K562 (cell line): ENCODE results near the gene FAM186B. TPM values are rescaled to one million over a fixed set of nuclear protein-coding genes. Genes with fewer than 3 reads are reported as not detected.

Experiments
- ATAC-seq: fragments of 200-7000 bp; cut with Tn5 transposase; 3 replicates; pipeline ENCODE4 v1.9.1; 2020; ENCODE audit warnings: moderate library complexity
- BruUV-seq: library from RNA; stranded (reverse); fragments of 400-500 nt; replicated peaks from 2 replicates; lab custom pipeline; 2021; lab: Mats Ljungman, UMichigan
- CTCF ChIA-PET: fragments of 300-600 bp; formaldehyde crosslinking; extraction: SDS; loops from one replicate; lab custom pipeline; 2021; ENCODE audit warnings: low intra/inter-chr PET ratio; lab: Yijun Ruan, JAX
- POLR2A ChIA-PET: fragments of 300-600, 350-650 bp; sonication (Branson Sonifier 250); formaldehyde crosslinking; extraction: SDS; loops from one replicate; lab custom pipeline; 2021; ENCODE audit warnings: antibody characterized with exemption, inconsistent platforms; lab: Yijun Ruan, JAX
- DNase-seq, 4 experiments: peaks; one replicate each; pipeline versions ENCODE4 v3.0.0 to v3.0.0-alpha.2; 2011 to 2018; ENCODE audit warnings: low spot score in 3 of 4, mixed read lengths in 3 of 4; ENCODE audit errors: extremely low read depth in 1 of 4
- FAIRE-seq: peaks from 2 replicates; lab custom pipeline; 2011; peaks lifted over from hg19 to GRCh38; lab: Jason Lieb, UNC
- H2AFZ ChIP-seq: 2 replicates; pipeline ENCODE4 v1.6.0; 2011; ENCODE audit warnings: low read depth, low read length, control low read depth, inconsistent platforms
- H3K27ac ChIP-seq: fragments of 200-600 bp; 3 replicates; pipeline ENCODE4 v1.8.0; 2011; ENCODE audit warnings: low read depth, mild to moderate bottlenecking, control low read depth, inconsistent platforms, low read length, moderate library complexity, mixed read lengths; ENCODE audit errors: extremely low read depth
- H3K27me3 ChIP-seq, 2 experiments: fragments of 300-600 bp in 1 of 2; 2 replicates in 1 of 2; 3 replicates in 1 of 2; pipeline versions ENCODE4 v1.6.0 to v1.8.0; 2011; ENCODE audit warnings: inconsistent platforms in 2 of 2, low read length in 2 of 2, mild to moderate bottlenecking in 1 of 2, mixed read lengths in 1 of 2, moderate library complexity in 1 of 2; ENCODE audit not compliant: control insufficient read depth in 2 of 2, insufficient read depth in 2 of 2
- H3K36me3 ChIP-seq: fragments of 300-600 bp; 3 replicates; pipeline ENCODE4 v1.8.0; 2011; ENCODE audit warnings: mild to moderate bottlenecking, low read length, inconsistent platforms; ENCODE audit not compliant: control insufficient read depth, insufficient read depth
- H3K4me1 ChIP-seq, 2 experiments: fragments of 200-600 bp in 1 of 2; replicated peaks in 1 of 2; 2 replicates in 1 of 2; 3 replicates in 1 of 2; pipeline versions ENCODE4 v1.5.1 to v1.8.0; 2011; ENCODE audit warnings: inconsistent platforms in 2 of 2, low read length in 2 of 2, mild to moderate bottlenecking in 1 of 2, mixed read lengths in 1 of 2, moderate library complexity in 1 of 2; ENCODE audit not compliant: control insufficient read depth in 2 of 2, insufficient read depth in 2 of 2
- H3K4me2 ChIP-seq: 2 replicates; pipeline ENCODE4 v1.6.1; 2011; ENCODE audit warnings: low read length, control low read depth, inconsistent platforms, mixed read lengths; ENCODE audit not compliant: insufficient read depth
- H3K4me3 ChIP-seq: fragments of 200-600 bp; sonication (generic), shearing (Covaris generic); 2 replicates; pipeline ENCODE4 v1.5.1; 2016; ENCODE audit warnings: control low read depth, inconsistent platforms
- H3K79me2 ChIP-seq: fragments of 200-600 bp; 3 replicates; pipeline ENCODE4 v1.8.0; 2011; ENCODE audit warnings: low read length, inconsistent platforms; ENCODE audit not compliant: control insufficient read depth, insufficient read depth
- H3K9ac ChIP-seq, 2 experiments: 2 replicates each; pipeline versions ENCODE4 v1.6.0 to v1.6.1; 2011; ENCODE audit warnings: low read depth in 2 of 2, low read length in 2 of 2, control low read depth in 1 of 2, inconsistent platforms in 1 of 2, mild to moderate bottlenecking in 1 of 2, mixed read lengths in 1 of 2; ENCODE audit not compliant: insufficient read depth in 1 of 2
- H3K9me1 ChIP-seq: one replicate; pipeline ENCODE4 v1.6.0; 2011; ENCODE audit warnings: inconsistent platforms, mild to moderate bottlenecking, low read length, moderate library complexity; ENCODE audit not compliant: control insufficient read depth, insufficient read depth
- H3K9me3 ChIP-seq: replicated peaks from 2 replicates; pipeline ENCODE4 v1.5.1; 2011; ENCODE audit warnings: low read depth, low read length, inconsistent platforms; ENCODE audit not compliant: control insufficient read depth, insufficient read depth
- H4K20me1 ChIP-seq: replicated peaks from 2 replicates; pipeline ENCODE4 v1.6.1; 2011; ENCODE audit warnings: low read length, inconsistent platforms, mixed read lengths; ENCODE audit not compliant: control insufficient read depth, insufficient read depth
- BRD4 ChIP-seq: fragments of 200-600 bp; sonication (generic); IDR thresholded peaks from 2 replicates; pipeline ENCODE4 v1.6.1; 2017; ENCODE audit warnings: inconsistent platforms
- CREBBP ChIP-seq: IDR thresholded peaks from one replicate; pipeline ENCODE4 v1.6.1; 2012; ENCODE audit warnings: low read depth, mild to moderate bottlenecking, control low read depth, inconsistent platforms, low read length
- CXXC5 ChIP-seq: fragments of 250-450 bp; sonication (Bioruptor Pico); IDR thresholded peaks from 2 replicates; pipeline ENCODE4 v1.8.0; 2022; ENCODE audit warnings: inconsistent platforms, mild to moderate bottlenecking, moderate library complexity
- KLF1 ChIP-seq: fragments of 450-650 bp; IDR thresholded peaks from 2 replicates; pipeline ENCODE4 v1.6.1; 2016; ENCODE audit warnings: missing genetic modification characterization, missing compliant biosample characterization
- NR2C1 ChIP-seq, 2 experiments: fragments of 450-650 bp; IDR thresholded peaks; 2 replicates each; pipeline ENCODE4 v1.6.1; 2017; ENCODE audit warnings: mild to moderate bottlenecking in 2 of 2, antibody characterized with exemption in 1 of 2, inconsistent platforms in 1 of 2, missing compliant biosample characterization in 1 of 2, missing genetic modification characterization in 1 of 2
- RBM15 ChIP-seq: fragments of 200-400 bp; formaldehyde crosslinking; IDR thresholded peaks from 2 replicates; pipeline ENCODE4 v1.6.1; 2018; ENCODE audit warnings: mild to moderate bottlenecking, low read length, moderate library complexity; ENCODE audit not compliant: insufficient read depth
- TARDBP ChIP-seq: fragments of 450-650 bp; IDR thresholded peaks from 2 replicates; pipeline ENCODE4 v1.6.1; 2016
- ZNF217 ChIP-seq: sonication (generic); formaldehyde crosslinking; IDR thresholded peaks from 2 replicates; pipeline ENCODE4 v1.8.0; 2022; ENCODE audit warnings: mild to moderate bottlenecking, missing genetic modification reagents
- ZNF274 ChIP-seq: IDR thresholded peaks from 2 replicates; pipeline ENCODE4 v1.6.1; 2011; ENCODE audit warnings: low read depth, mild to moderate bottlenecking, low read length, moderate library complexity, borderline replicate concordance
- ZNF696 ChIP-seq: fragments of 250-450 bp; sonication (Bioruptor Pico); conservative IDR thresholded peaks from 2 replicates; pipeline ENCODE4 v1.4.0; 2020; ENCODE audit warnings: mild to moderate bottlenecking, moderate library complexity
- WGBS: fragments of 100-300 bp; shearing (Covaris generic); methylation state at CpG from one replicate; pipeline ENCODE4 v1.1.6; 2016; ENCODE audit warnings: low coverage, mixed read lengths; ENCODE audit not compliant: insufficient coverage; ENCODE audit errors: missing lambda C conversion rate; 5-methylcytosine and 5-hydroxymethylcytosine counted together
- in situ Hi-C: fragments of 300-500 bp; cut with MboI; formaldehyde crosslinking; loops from 4 replicates; pipeline ENCODE4 v1.15.0; 2018; ENCODE audit warnings: inconsistent platforms, mixed read lengths
- intact Hi-C: fragments of 100-400 bp; cut with micrococcal nuclease; formaldehyde crosslinking; loops from 2 replicates; pipeline ENCODE4 v1.14.2; 2022
- polyA plus RNA-seq, 8 experiments: library from polyadenylated mRNA; depleted of rRNA in 4 of 8; stranded (reverse) in 5 of 8; unstranded in 3 of 8; fragments of >200 nt; fragmentation: Nextera tagmentation in 2 of 8; fragmentation: Illumina TruSeq in 1 of 8; extraction: Ambion mirVana in 2 of 8; extraction: Trizol in 1 of 8; gene quantifications; 2 replicates each; pipeline versions ENCODE4 v1.2.1 to v1.2.3, GENCODE V29; 2011 to 2014; ENCODE audit warnings: inconsistent platforms in 1 of 8, missing spikeins in 1 of 8
- total RNA-seq, 7 experiments: library from RNA; depleted of rRNA in 6 of 7; stranded (reverse); fragments of >200 nt in 6 of 7; fragmentation: Illumina TruSeq in 2 of 7; extraction: Trizol in 2 of 7; gene quantifications; 2 replicates each; pipeline versions ENCODE4 v1.2.1 to v1.2.3, GENCODE V29; 2011 to 2021; ENCODE audit warnings: low replicate concordance in 1 of 7
- TF ChIP-seq, protein P1 (sequence below): fragments of 250-450 bp; sonication (Bioruptor Pico); IDR thresholded peaks from 2 replicates; pipeline ENCODE4 v1.8.0; 2022; ENCODE audit warnings: moderate library complexity, mild to moderate bottlenecking, inconsistent platforms
- TF ChIP-seq, protein P2 (sequence below): fragments of 250-450 bp; sonication (Bioruptor Pico); IDR thresholded peaks from 2 replicates; pipeline ENCODE4 v1.5.0; 2021; ENCODE audit warnings: mild to moderate bottlenecking, borderline replicate concordance
- TF ChIP-seq, protein P3 (sequence below): fragments of 450-650 bp; IDR thresholded peaks from 2 replicates; pipeline ENCODE4 v1.6.1; 2014; ENCODE audit warnings: low read depth, mild to moderate bottlenecking, moderate library complexity, borderline replicate concordance
- TF ChIP-seq, protein P4 (sequence below): sonication (generic); formaldehyde crosslinking; IDR thresholded peaks from 2 replicates; pipeline ENCODE4 v1.8.0; 2022; ENCODE audit warnings: mild to moderate bottlenecking, low read depth, missing genetic modification reagents

Gene FAM186B
- total and polyA plus RNA-seq, 9 of the 15 experiments (the other 6 are each of a cell fraction or from before 2014, with no cell fraction given): 0.07 to 0.42 (median 0.15) TPM

DNA sequence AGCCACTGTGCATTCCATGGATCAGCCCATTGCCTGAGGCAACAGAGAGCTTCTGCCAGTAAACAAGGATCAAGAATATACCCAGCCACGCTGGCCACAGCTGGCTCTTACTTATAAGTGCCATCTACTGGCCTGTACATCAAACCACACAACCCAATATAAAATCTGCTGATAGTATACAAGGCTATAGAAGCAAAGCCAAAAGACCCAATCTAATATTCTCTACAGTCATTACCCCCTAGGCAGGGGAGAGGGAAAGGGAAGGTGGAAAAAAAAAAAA, 4.4 kb upstream of the FAM186B start:
- Histone ChIP-seq H3K9ac (no peak overlapping the region), H4K20me1 (no peaks in the 10 kb centered on the region), H3K4me3 (no peak overlapping the region), H3K79me2 (no peaks in the 10 kb centered on the region), H3K4me1 (no peaks in the 10 kb centered on the region; a peak in 1 of 5 replicates), H3K9me1 (no peaks in the 10 kb centered on the region), H3K27me3 (no peaks in the 10 kb centered on the region), H3K9me3 (no peaks in the 10 kb centered on the region), H2AFZ (no peak overlapping the region), H3K4me2 (no peak overlapping the region), H3K27ac (no peak overlapping the region), H3K36me3 (no peaks in the 10 kb centered on the region)
- intact Hi-C loops (no loop called here), in situ Hi-C loops (no loop called here)
- TF ChIP-seq TARDBP: no peak
- TF ChIP-seq NR2C1 (IDR thresholded peaks at IDR 0.05): no peak
- TF ChIP-seq NR2C1 (tag; IDR thresholded peaks at IDR 0.05): no peak
- TF ChIP-seq RBM15: no peak
- TF ChIP-seq ZNF217 (CRISPR knock-in tag): no peak
- TF ChIP-seq, protein P1, sequence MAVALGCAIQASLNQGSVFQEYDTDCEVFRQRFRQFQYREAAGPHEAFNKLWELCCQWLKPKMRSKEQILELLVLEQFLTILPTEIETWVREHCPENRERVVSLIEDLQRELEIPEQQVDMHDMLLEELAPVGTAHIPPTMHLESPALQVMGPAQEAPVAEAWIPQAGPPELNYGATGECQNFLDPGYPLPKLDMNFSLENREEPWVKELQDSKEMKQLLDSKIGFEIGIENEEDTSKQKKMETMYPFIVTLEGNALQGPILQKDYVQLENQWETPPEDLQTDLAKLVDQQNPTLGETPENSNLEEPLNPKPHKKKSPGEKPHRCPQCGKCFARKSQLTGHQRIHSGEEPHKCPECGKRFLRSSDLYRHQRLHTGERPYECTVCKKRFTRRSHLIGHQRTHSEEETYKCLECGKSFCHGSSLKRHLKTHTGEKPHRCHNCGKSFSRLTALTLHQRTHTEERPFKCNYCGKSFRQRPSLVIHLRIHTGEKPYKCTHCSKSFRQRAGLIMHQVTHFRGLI (CRISPR knock-in tag): no peak
- TF ChIP-seq CXXC5: no peak
- TF ChIP-seq KLF1: no peak
- no peak for TF ChIP-seq CREBBP
- TF ChIP-seq, protein P2, sequence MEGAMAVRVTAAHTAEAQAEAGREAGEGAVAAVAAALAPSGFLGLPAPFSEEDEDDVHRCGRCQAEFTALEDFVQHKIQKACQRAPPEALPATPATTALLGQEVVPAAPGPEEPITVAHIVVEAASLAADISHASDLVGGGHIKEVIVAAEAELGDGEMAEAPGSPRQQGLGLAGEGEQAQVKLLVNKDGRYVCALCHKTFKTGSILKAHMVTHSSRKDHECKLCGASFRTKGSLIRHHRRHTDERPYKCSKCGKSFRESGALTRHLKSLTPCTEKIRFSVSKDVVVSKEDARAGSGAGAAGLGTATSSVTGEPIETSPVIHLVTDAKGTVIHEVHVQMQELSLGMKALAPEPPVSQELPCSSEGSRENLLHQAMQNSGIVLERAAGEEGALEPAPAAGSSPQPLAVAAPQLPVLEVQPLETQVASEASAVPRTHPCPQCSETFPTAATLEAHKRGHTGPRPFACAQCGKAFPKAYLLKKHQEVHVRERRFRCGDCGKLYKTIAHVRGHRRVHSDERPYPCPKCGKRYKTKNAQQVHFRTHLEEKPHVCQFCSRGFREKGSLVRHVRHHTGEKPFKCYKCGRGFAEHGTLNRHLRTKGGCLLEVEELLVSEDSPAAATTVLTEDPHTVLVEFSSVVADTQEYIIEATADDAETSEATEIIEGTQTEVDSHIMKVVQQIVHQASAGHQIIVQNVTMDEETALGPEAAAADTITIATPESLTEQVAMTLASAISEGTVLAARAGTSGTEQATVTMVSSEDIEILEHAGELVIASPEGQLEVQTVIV (CRISPR knock-in tag): no peak
- TF ChIP-seq, protein P3, sequence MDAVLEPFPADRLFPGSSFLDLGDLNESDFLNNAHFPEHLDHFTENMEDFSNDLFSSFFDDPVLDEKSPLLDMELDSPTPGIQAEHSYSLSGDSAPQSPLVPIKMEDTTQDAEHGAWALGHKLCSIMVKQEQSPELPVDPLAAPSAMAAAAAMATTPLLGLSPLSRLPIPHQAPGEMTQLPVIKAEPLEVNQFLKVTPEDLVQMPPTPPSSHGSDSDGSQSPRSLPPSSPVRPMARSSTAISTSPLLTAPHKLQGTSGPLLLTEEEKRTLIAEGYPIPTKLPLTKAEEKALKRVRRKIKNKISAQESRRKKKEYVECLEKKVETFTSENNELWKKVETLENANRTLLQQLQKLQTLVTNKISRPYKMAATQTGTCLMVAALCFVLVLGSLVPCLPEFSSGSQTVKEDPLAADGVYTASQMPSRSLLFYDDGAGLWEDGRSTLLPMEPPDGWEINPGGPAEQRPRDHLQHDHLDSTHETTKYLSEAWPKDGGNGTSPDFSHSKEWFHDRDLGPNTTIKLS: no peak
- no peak for TF ChIP-seq ZNF274
- no peak for TF ChIP-seq ZNF696 (CRISPR knock-in tag)
- TF ChIP-seq, protein P4, sequence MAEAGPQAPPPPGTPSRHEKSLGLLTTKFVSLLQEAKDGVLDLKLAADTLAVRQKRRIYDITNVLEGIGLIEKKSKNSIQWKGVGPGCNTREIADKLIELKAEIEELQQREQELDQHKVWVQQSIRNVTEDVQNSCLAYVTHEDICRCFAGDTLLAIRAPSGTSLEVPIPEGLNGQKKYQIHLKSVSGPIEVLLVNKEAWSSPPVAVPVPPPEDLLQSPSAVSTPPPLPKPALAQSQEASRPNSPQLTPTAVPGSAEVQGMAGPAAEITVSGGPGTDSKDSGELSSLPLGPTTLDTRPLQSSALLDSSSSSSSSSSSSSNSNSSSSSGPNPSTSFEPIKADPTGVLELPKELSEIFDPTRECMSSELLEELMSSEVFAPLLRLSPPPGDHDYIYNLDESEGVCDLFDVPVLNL (CRISPR knock-in tag): no peak
- TF ChIP-seq BRD4: no peak
- DNase-seq (no peak), FAIRE-seq (no peak), ATAC-seq (no peak)
- no TSS peak for BruUV-seq
- POLR2A ChIA-PET: interaction anchor here (1.1 kb wide), 1 partner anchor 9 kb away, joined by 3 read pairs; no protein-coding TSS in a partner anchor
- CTCF ChIA-PET: no interaction called here
- 0% methylated on average over 1 of the region's 1 CpG for WGBS
